GM19395 (cell line): ENCODE measurements around the gene FCN3.

Experiments used
- ATAC-seq: cut with Tn5 transposase; IDR thresholded peaks from one replicate; pipeline ENCODE4 v1.9.1; 2021; ENCODE audit warnings: mild to moderate bottlenecking, moderate library complexity; ENCODE audit not compliant: unreplicated experiment

Gene FCN3

DNA sequence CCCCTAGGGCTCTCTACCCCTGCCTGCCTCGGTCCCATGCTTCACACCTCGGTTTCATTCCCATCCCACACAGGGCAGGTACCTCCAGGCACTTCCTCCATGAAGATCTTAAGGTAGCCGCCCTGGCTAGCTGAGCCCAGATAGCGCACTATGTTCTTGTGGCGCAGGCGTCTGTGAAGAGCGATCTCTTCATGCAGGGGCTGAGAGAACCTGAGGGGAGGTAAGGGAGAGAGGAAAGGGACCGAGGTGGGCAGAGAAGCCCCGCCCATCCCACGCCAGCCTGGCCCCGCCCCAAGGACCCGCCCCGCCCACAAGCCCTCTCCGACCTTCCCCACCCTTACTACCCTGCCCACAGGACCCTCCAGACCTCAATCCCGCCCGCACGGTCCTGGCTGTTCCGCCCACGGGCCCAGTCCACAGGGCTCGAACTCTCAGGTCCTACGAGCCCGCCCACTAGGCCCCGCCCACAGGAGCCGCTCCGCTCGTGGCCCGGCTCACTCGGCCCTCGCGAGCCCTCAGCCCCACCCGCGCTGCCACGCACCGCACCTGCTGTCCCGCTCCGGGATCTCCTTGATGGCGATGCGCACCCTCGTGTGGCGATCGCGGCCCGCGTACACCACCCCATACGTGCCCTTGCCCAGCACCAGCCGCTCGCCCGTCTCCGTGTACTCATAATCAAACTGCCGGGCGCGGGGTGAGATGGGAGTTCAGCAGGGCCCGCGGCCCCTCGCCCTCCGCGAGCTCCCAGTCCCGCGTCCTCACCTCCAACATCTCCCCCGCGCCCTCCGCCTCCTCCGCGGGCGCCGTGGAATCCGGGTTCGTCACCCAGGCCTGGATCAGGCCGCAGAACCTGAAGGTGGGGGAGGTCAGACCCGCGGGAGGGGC, 14.2 kb downstream of the FCN3 start:
- no peak for ATAC-seq

- no peak for ATAC-seq
These were observed 14.8 kb downstream of the FCN3 start for GRCh38 chr1:27359822-27360158.

- ATAC-seq: no peak
These were observed 15.7 kb downstream of the FCN3 start for GRCh38 chr1:27358928-27359313.

- ATAC-seq: no peak
These were observed 16.3 kb downstream of the FCN3 start for GRCh38 chr1:27358038-27358927.

DNA sequence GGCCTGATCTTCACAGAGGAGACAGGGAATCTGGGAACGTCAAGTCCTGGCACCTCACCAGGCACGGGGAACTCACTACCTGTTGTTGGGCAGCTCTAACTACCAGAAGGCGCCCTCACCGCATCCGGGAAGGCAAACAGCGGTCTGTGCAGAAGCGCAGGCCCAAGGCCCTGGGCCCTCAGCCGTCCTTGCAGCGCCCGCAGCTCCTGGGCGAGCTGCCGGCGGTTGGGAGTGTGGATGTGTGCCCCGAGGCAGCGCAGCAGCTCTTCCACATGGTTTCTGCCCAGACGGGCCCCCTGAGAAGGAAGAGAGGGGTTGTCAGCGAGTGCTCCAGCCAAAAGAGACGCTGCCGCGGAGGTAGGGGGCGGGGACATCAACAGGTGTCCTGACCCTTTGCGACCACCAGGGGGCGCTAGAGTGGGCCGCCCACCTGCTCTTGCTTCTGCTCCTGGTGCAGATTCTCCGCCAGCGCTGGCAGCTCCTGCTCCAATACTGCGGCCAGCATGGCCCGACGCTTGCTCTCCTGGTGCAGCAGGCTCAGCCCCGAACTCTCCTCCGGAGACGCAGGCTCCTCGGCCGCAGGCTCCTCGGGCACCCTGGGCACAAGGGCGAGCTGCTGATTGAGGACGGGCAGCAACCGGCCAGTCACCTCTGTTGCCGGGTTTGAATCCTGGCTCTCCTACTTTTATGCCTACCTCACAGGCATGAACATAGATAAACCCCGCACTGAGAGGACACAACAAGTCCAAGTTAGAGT, 17.2 kb downstream of the FCN3 start:
- ATAC-seq: no peak

DNA sequence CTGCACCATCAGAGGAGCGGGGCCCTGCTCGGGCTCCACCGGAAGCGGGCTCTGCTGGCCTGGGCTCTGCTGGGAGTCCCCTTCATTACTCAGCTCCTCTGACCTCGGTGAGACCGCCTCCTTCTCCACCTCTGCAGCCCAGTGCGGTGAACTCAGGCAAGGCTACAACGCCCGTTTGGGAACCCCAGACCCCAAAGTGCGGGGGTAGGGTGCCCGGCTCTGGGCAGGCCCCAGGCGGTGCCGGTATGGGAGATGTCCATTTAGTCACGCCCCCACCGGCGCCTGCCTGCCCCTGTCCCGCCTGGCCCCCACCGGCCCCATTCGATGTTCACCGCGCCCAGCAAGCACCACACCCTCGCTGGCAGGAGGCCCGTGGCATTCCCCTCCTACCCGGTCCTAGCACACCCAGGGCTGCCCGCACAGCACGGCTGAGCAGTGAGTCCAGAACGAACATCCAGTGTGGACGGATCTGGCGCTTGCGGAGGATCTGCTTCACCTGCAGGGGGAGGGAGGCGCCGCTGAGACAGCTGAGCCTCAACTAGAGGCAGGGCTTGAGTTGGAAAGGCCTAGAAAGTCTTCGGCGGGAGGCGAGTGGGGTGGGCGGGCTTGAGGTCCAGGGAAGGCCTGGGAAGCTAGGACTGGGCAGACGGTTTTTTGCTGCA, 17.9 kb downstream of the FCN3 start:
- no peak for ATAC-seq

- no peak for ATAC-seq
These were observed 18.4 kb downstream of the FCN3 start for GRCh38 chr1:27356277-27356618.

- no peak for ATAC-seq
These were observed 18.9 kb downstream of the FCN3 start for GRCh38 chr1:27355683-27356082.

DNA sequence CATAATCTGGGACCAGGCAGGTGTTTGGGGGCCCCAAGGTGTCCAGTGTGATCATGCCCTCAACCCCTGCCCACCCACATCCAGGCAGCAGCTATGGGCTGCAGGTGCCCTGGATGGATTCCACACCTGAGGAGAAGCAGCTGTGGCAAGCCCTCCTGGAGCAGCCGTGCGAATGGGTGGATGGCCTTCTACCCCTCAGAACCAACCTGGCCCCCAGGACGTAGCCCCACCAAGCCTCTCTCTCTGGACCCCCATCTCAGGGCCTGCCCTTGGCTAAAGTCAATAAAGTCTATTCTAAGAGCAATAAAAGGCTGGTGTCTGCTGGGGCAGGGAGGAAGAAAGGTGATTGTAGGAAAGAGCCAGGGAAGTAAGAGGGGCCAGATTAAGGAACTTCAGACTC, 21.0 kb downstream of the FCN3 start:
- no peak for ATAC-seq

DNA sequence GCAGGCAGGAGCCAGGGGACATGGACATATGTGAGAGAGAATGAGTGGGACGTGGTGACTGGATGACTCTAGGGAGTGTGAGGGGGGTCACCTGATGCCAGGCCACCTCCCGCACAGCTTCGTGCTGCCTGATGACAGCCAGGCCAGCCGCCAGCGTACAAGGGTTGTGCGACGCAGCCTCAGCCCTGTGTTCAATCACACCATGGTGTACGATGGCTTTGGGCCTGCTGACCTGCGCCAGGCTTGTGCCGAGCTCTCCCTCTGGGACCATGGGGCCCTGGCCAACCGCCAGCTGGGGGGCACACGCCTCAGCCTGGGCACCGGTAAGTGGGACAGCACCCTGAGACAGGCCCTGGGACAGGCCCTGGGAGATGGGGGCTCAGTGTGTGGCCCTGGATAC, 21.5 kb downstream of the FCN3 start:
- no peak for ATAC-seq

- ATAC-seq: no peak
These were observed 23.0 kb downstream of the FCN3 start for GRCh38 chr1:27351541-27352107.

- no peak for ATAC-seq
These were observed 23.7 kb downstream of the FCN3 start for GRCh38 chr1:27350663-27351540.

DNA sequence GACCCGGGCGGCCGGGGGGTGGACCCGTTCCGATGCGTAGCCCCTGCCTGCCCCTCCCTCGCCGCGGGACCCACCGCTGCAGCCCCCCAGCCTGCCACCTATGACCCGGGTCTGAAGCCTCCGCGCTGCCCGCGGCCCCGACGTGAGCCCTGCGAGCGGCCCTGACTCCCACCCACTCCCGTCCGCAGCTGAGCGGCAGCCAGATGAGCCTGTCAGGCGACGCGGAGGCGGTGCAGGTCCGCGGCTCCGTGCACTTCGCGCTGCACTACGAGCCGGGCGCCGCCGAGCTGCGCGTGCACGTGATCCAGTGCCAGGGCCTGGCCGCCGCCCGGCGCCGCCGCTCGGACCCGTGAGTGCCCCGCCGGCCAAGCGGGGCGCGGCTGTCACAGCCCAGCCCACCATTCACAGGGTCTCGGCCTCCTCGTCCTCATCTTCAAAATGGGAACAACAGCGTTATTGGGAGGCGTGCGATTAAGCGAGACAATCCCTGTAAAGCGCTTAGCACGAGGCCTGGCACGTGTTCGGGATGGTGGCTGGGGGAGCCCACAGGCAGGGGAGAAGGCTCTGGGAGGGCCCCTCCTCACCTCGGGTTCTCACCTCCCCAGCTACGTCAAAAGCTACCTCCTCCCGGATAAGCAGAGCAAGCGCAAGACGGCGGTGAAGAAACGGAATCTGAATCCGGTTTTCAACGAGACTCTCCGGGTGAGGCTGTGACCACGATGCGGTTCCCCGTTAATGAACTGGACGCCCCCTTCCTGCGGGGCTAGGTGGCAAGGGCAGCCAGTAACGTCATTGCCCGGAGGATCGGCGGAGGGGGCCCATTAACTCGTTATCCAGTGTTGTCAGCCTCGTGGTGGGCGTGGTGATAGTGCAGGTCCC, 24.6 kb downstream of the FCN3 start:
- no peak for ATAC-seq

GRCh38 chr1:27348861-27349783, 25.5 kb downstream of the FCN3 start:
- ATAC-seq: no peak

DNA sequence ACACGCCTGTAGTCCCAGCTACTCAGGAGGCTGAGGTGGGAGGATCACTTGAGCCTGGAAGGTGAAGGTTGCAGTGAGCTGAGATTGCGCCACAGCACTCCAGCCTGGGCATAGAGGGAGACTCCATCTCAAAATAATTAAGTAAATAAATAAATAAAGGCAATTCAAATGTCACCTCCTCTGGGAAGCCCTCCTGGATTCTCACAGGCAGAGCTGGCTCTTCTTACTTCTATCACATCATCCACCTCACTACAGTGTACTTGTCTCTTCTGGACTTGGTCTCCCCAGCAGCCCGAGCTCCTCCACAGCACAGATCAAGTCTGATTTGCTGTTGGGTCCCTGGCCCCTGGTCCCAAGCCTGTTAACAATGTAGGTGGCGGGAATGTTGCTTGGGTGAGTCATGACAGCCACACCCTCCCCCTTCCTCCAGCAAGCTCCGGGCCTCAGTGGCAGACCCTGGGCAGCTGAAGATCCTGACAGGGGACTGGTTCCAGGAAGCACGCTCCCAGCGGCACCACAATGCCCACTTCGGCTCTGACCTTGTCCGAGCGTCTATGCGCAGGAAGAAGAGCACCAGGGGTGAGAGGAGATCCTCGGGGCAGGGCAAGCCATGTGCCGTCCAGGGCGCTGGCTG, 27.5 kb downstream of the FCN3 start:
- ATAC-seq: no peak

DNA sequence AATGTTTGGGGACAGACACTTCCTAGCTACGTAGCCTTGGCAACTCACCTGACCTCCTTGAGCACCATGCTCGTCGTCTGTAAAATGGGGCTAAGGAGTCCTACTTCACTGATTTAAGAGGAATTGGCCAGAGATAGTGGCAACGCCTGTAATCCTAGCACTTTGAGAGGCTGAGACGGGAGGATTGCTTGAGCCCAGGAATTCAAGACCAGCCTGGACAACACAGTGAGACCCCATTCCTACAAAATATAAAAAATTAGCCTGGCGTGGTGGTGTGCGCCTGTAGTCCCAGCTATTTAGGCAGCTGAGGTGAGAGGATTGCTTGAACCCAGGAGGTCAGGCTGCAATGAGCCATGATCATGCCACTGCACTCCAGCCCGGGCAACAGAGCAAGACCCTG, 28.3 kb downstream of the FCN3 start:
- ATAC-seq: no peak

GRCh38 chr1:27345272-27345671, 29.4 kb downstream of the FCN3 start:
- ATAC-seq: no peak
